HepG2 (cell line): ENCODE data around the gene RIMBP2. TPM values are rescaled to one million over a fixed set of nuclear protein-coding genes. Genes with fewer than 3 reads are reported as not detected.

ENCODE experiments used
- ATAC-seq: fragments of 200-7000 bp; cut with Tn5 transposase; 3 replicates; pipeline ENCODE4 v1.9.1; 2020; ENCODE audit warnings: mild to moderate bottlenecking, moderate library complexity
- BruUV-seq: library from RNA; stranded (reverse); fragments of 400-500 nt; replicated peaks from 2 replicates; lab custom pipeline; 2021; lab: Mats Ljungman, UMichigan
- CTCF ChIA-PET: fragments of 300-600 bp; formaldehyde crosslinking; extraction: SDS; loops from one replicate; lab custom pipeline; 2021; ENCODE audit warnings: low total read pairs, inconsistent platforms, low intra/inter-chr PET ratio; lab: Yijun Ruan, JAX
- POLR2A ChIA-PET: fragments of 350-600 bp; sonication (Branson Sonifier 250); formaldehyde crosslinking; loops from one replicate; lab custom pipeline; 2020; ENCODE audit warnings: antibody characterized with exemption, inconsistent platforms; lab: Yijun Ruan, JAX
- DNase-seq: peaks from one replicate; pipeline ENCODE4 v3.0.0-alpha.2; 2015; ENCODE audit warnings: low spot score
- FAIRE-seq: peaks from 3 replicates; lab custom pipeline; 2011; peaks lifted over from hg19 to GRCh38; lab: Jason Lieb, UNC
- H2AFZ ChIP-seq: one replicate; pipeline ENCODE4 v1.6.1; 2011; ENCODE audit warnings: low read length, inconsistent platforms
- H3K27ac ChIP-seq: fragments of 300-600 bp; 3 replicates; pipeline ENCODE4 v1.8.0; 2011; ENCODE audit warnings: mixed run types, mild to moderate bottlenecking, mixed read lengths, low read length, inconsistent platforms; ENCODE audit not compliant: insufficient read depth; ENCODE audit errors: extremely low read length
- H3K27me3 ChIP-seq, 2 experiments: fragments of 200-600 bp in 1 of 2; 2 replicates in 1 of 2; 3 replicates in 1 of 2; pipeline versions ENCODE4 v1.6.0 to v1.8.0; 2011; ENCODE audit warnings: low read length in 2 of 2, mild to moderate bottlenecking in 2 of 2, moderate library complexity in 2 of 2, inconsistent platforms in 1 of 2; ENCODE audit not compliant: insufficient read depth in 2 of 2, control insufficient read depth in 1 of 2
- H3K36me3 ChIP-seq, 2 experiments: fragments of 200-600 bp in 1 of 2; replicated peaks in 1 of 2; 2 replicates in 1 of 2; 3 replicates in 1 of 2; pipeline versions ENCODE4 v1.5.1 to v1.8.0; 2011; ENCODE audit warnings: low read length in 2 of 2, inconsistent platforms in 1 of 2; ENCODE audit not compliant: insufficient read depth in 2 of 2, control insufficient read depth in 1 of 2
- H3K4me1 ChIP-seq: 2 replicates; pipeline ENCODE4 v1.5.1; 2012; ENCODE audit warnings: low read length, inconsistent platforms; ENCODE audit not compliant: insufficient read depth
- H3K4me2 ChIP-seq: 2 replicates; pipeline ENCODE4 v1.6.0; 2011; ENCODE audit warnings: low read depth, low read length, inconsistent platforms
- H3K4me3 ChIP-seq, 3 experiments: fragments of 200-600 bp in 1 of 3; sonication (generic), shearing (Covaris generic) in 1 of 3; replicated peaks in 1 of 3; 2 replicates each; pipeline ENCODE4 v1.5.1; 2011 to 2016; ENCODE audit warnings: low read length in 3 of 3, inconsistent platforms in 2 of 3, low read depth in 2 of 3, mild to moderate bottlenecking in 2 of 3, control low read depth in 1 of 3, mixed read lengths in 1 of 3; ENCODE audit not compliant: insufficient read depth in 1 of 3
- H3K79me2 ChIP-seq: one replicate; pipeline ENCODE4 v1.6.1; 2011; ENCODE audit warnings: low read length, inconsistent platforms; ENCODE audit not compliant: insufficient read depth
- H3K9ac ChIP-seq: 2 replicates; pipeline ENCODE4 v1.6.0; 2011; ENCODE audit warnings: mild to moderate bottlenecking, low read depth, low read length, inconsistent platforms; ENCODE audit not compliant: insufficient read depth
- H3K9me3 ChIP-seq: 2 replicates; pipeline ENCODE4 v1.5.1; 2012; ENCODE audit warnings: mild to moderate bottlenecking, low read length
- H4K20me1 ChIP-seq: 2 replicates; pipeline ENCODE4 v1.6.0; 2011; ENCODE audit warnings: inconsistent platforms, mild to moderate bottlenecking, low read length, moderate library complexity; ENCODE audit not compliant: insufficient read depth
- MTF1 ChIP-seq: sonication (generic); formaldehyde crosslinking; IDR thresholded peaks from 2 replicates; pipeline ENCODE4 v1.5.0; 2020; ENCODE audit warnings: missing genetic modification reagents
- NR2F1 ChIP-seq, 2 experiments: fragments of 450-650 bp in 1 of 2; formaldehyde crosslinking in 1 of 2; IDR thresholded peaks; 2 replicates each; pipeline versions ENCODE4 v1.5.0 to v1.6.1; 2016 to 2020; ENCODE audit warnings: mild to moderate bottlenecking in 1 of 2, missing compliant biosample characterization in 1 of 2, missing genetic modification reagents in 1 of 2, moderate library complexity in 1 of 2
- ZNF253 ChIP-seq: sonication (generic); formaldehyde crosslinking; IDR thresholded peaks from 2 replicates; pipeline ENCODE4 v1.8.0; 2022; ENCODE audit warnings: mild to moderate bottlenecking, missing genetic modification reagents, borderline replicate concordance
- WGBS: methylation state at CpG from one replicate; pipeline ENCODE4 v1.1.6; 2017; ENCODE audit warnings: low lambda C conversion rate; 5-methylcytosine and 5-hydroxymethylcytosine counted together
- in situ Hi-C: cut with HindIII; loops from 2 replicates; pipeline ENCODE4 v1.10.0; 2017; ENCODE audit warnings: low pct_unique_long_range_greater_than_20kb; ENCODE audit not compliant: extremely low pct_ligation_motif_present
- intact Hi-C: fragments of 100-400 bp; cut with micrococcal nuclease; formaldehyde crosslinking; loops from one replicate; pipeline ENCODE4 v1.10.0; 2022; ENCODE audit not compliant: unreplicated experiment
- polyA plus RNA-seq, 8 experiments: library from polyadenylated mRNA; depleted of rRNA in 3 of 8; stranded (reverse) in 7 of 8; unstranded in 1 of 8; fragments of >200 nt; fragmentation: Illumina TruSeq in 4 of 8; extraction: Trizol in 4 of 8; gene quantifications; 2 replicates each; pipeline versions ENCODE4 v1.2.1 to v1.2.3, GENCODE V29; 2011 to 2016; ENCODE audit warnings: low read depth in 4 of 8, missing spikeins in 1 of 8, mixed read lengths in 1 of 8; ENCODE audit not compliant: insufficient read depth in 1 of 8
- total RNA-seq, 5 experiments: library from RNA; depleted of rRNA; stranded (reverse); fragments of >200 nt; fragmentation: Illumina TruSeq; extraction: Trizol; gene quantifications; 2 replicates each; pipeline ENCODE4 v1.2.3, GENCODE V29; 2016; ENCODE audit warnings: low read depth in 1 of 5
- TF ChIP-seq, protein P1 (sequence below): sonication (generic); formaldehyde crosslinking; IDR thresholded peaks from 2 replicates; pipeline ENCODE4 v1.4.0; 2020; ENCODE audit warnings: missing genetic modification reagents, mild to moderate bottlenecking, borderline replicate concordance
- TF ChIP-seq, protein P2 (sequence below): IDR thresholded peaks from 2 replicates; pipeline ENCODE4 v1.6.1; 2018; ENCODE audit warnings: missing genetic modification reagents

Gene RIMBP2
- total and polyA plus RNA-seq, 2 of the 13 experiments (the other 11 are each of a cell fraction or from before 2014, with no cell fraction given) = 0.03 TPM; not detected in 1

DNA sequence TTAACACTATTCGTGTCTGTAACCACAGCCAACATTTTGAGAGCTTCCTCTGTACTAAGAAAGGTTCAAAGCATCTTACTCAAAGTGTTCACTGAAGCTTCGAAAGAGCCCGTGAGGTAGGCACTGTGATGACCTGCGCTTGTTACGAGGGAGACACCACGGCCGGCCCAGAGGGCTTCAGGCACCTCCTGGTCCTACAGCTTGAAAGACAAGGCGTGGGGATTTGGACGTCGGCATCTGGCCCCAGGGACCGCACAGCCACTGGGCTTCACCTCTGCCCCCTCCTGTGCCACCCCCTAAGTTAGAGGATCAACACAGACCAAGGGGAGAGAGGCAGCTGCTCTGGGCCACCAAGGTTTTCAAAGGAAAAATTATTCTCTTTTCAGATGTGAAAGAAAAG is 75.6 kb downstream of the RIMBP2 start:
- H4K20me1 ChIP-seq = 0 out of 2 replicates have a peak, but pooled peaks cover 4% of the 10 kb centered on the region
- TF ChIP-seq, protein P1, sequence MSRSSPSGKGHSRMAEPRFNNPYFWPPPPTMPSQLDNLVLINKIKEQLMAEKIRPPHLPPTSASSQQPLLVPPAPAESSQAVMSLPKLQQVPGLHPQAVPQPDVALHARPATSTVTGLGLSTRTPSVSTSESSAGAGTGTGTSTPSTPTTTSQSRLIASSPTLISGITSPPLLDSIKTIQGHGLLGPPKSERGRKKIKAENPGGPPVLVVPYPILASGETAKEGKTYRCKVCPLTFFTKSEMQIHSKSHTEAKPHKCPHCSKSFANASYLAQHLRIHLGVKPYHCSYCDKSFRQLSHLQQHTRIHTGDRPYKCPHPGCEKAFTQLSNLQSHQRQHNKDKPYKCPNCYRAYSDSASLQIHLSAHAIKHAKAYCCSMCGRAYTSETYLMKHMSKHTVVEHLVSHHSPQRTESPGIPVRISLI (CRISPR knock-in tag) = no peak
- no peak for TF ChIP-seq ZNF253 (CRISPR knock-in tag)
- H3K27me3 ChIP-seq = peaks cover 4 to 75% of the 10 kb centered on the region in 2 experiments
- intact Hi-C loops = no loop called here
- H3K4me1 ChIP-seq = no peaks in the 10 kb centered on the region
- POLR2A ChIA-PET = no interaction called here
- H3K36me3 ChIP-seq = no peaks in the 10 kb centered on the region
- no peak overlapping the region for H3K4me2 ChIP-seq
- no peak overlapping the region for H3K27ac ChIP-seq
- no peaks in the 10 kb centered on the region for H3K9me3 ChIP-seq
- DNase-seq (no peak), FAIRE-seq (no peak), ATAC-seq (no peak)
- no peak overlapping the region for H3K4me3 ChIP-seq
- H3K9ac ChIP-seq = no peak overlapping the region
- CTCF ChIA-PET = no interaction called here
- no peaks in the 10 kb centered on the region for H3K79me2 ChIP-seq
- 33% methylated on average over 7 of the region's 11 CpGs for WGBS
- no peak overlapping the region for H2AFZ ChIP-seq
- BruUV-seq = no TSS peak
- in situ Hi-C loops = no loop called here

DNA sequence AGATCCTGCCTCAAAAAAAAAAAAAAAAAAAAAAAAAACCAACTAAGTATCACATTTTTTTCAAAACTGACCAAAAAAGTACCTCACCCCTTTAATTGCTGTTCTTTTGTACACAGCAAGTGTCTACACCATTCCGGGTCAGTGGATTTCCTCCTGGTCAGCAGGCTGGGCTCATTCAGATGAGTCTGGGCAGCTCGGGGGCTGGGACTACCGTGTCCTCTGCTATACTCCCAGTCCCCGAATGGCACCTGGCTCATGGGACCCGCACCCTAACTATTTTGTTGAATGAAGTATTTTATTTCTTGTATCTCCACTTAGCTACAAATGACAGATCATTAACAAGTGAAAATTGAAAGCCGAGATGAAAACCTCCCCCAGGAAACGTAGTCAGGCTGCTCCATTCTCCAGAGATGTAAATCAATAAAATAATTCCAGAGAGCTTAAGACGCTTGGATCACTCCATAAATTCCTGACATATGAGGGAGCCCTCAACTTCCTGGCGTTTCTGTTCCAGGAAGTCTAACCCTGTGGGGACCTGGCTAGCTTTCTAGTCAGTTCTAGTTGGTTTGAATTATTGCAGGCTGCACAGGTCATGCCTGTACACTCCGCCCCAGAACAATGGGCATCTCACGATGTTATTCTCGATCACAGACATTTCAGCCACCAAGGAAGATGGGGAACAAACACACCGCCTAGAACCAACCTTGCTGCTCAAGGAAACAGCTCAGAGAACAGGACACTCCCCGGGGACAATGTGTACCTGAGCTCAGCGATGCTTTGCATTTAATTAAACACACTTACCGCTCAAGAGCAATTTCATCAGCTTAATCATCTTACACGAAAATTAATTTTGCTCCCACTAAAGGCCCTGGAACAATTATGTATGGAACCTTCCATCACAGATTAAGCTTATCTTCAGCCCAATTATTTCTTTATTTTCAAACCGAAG is 76.3 kb downstream of the RIMBP2 start:
- Histone ChIP-seq H3K36me3 (no peaks in the 10 kb centered on the region), H2AFZ (no peak overlapping the region), H3K27ac (no peak overlapping the region), H3K9ac (no peak overlapping the region), H4K20me1 (0 out of 2 replicates have a peak, but pooled peaks cover 4% of the 10 kb centered on the region), H3K4me3 (no peak overlapping the region), H3K4me1 (no peaks in the 10 kb centered on the region), H3K9me3 (no peaks in the 10 kb centered on the region), H3K27me3 (peaks cover 4 to 75% of the 10 kb centered on the region in 2 experiments), H3K79me2 (no peaks in the 10 kb centered on the region)
- ATAC-seq (no peak), FAIRE-seq (no peak), DNase-seq (no peak)
- 16% methylated on average over 14 of the region's 18 CpGs for WGBS
- POLR2A ChIA-PET = no interaction called here
- BruUV-seq = no TSS peak
- intact Hi-C loops = no loop called here
- TF ChIP-seq MTF1 (CRISPR knock-in tag) = no peak
- TF ChIP-seq, protein P2, sequence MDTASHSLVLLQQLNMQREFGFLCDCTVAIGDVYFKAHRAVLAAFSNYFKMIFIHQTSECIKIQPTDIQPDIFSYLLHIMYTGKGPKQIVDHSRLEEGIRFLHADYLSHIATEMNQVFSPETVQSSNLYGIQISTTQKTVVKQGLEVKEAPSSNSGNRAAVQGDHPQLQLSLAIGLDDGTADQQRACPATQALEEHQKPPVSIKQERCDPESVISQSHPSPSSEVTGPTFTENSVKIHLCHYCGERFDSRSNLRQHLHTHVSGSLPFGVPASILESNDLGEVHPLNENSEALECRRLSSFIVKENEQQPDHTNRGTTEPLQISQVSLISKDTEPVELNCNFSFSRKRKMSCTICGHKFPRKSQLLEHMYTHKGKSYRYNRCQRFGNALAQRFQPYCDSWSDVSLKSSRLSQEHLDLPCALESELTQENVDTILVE (CRISPR knock-in tag) = no peak
- TF ChIP-seq NR2F1 (CRISPR knock-in tag; IDR thresholded peaks at IDR 0.05) = no peak
- TF ChIP-seq, all 625 proteins: peak for 0
- in situ Hi-C loops = no loop called here
- CTCF ChIA-PET = no interaction called here
- H3K4me2 ChIP-seq = no peak overlapping the region
